Prostate gland (tissue), 2 donors: ENCODE measurements around the gene CUL7. TPM values are rescaled to one million over a fixed set of nuclear protein-coding genes. Genes with fewer than 3 reads are reported as not detected.
A peak's percentile ranks its signal among the peaks of the same experiment; 100 is the strongest.

Source experiments
- DNase-seq: peaks from one replicate; pipeline ENCODE4 v3.0.0-alpha.2; 2019; ENCODE audit warnings: low spot score
- H3K27ac ChIP-seq, 2 donors: fragments of 200-600 bp; sonication (generic); 2 replicates each; pipeline ENCODE4 v1.5.1; 2017 to 2019
- H3K27me3 ChIP-seq: fragments of 200-600 bp; sonication (generic); replicated peaks from 2 replicates; pipeline ENCODE4 v1.5.1; 2019; ENCODE audit not compliant: insufficient read depth
- H3K36me3 ChIP-seq, 2 donors: fragments of 200-600 bp; sonication (generic); 1 replicate in 1 of 2; 2 replicates in 1 of 2; pipeline versions ENCODE4 v1.5.1 to v1.8.1; 2017 to 2019
- H3K4me1 ChIP-seq: fragments of 200-600 bp; sonication (generic); replicated peaks from 2 replicates; pipeline ENCODE4 v1.5.1; 2019
- H3K4me3 ChIP-seq, 2 donors: fragments of 200-600 bp; sonication (generic); 2 replicates each; pipeline ENCODE4 v1.5.1; 2017 to 2019
- H3K9me3 ChIP-seq: fragments of 200-600 bp; sonication (generic); 2 replicates; pipeline ENCODE4 v1.5.1; 2017
- CTCF ChIP-seq, 4 experiments: fragments of 200-600 bp in 2 of 4; fragments of 450-650 bp in 2 of 4; sonication (generic) in 2 of 4; IDR thresholded peaks; 1 replicate in 3 of 4; 2 replicates in 1 of 4; pipeline ENCODE4 v1.5.1; 2016 to 2019; ENCODE audit warnings: antibody characterized with exemption in 4 of 4, mild to moderate bottlenecking in 2 of 4, moderate library complexity in 2 of 4
- POLR2A ChIP-seq: fragments of 450-650 bp; IDR thresholded peaks from one replicate; pipeline ENCODE4 v1.6.1; 2016; ENCODE audit warnings: antibody characterized with exemption, mild to moderate bottlenecking
- POLR2AphosphoS5 ChIP-seq: sonication (generic); formaldehyde crosslinking; IDR thresholded peaks from one replicate; pipeline ENCODE4 v1.6.1; 2017; ENCODE audit warnings: antibody characterized with exemption
- WGBS: methylation state at CpG from one replicate; pipeline ENCODE4 v1.1.5; 2018; 5-methylcytosine and 5-hydroxymethylcytosine counted together
- intact Hi-C: fragments of 100-400 bp; cut with DNase I; formaldehyde crosslinking; loops from one replicate; pipeline ENCODE4 v1.14.2; 2022
- total RNA-seq, 2 donors: library from RNA; depleted of rRNA; stranded (reverse); fragments of >200 nt; gene quantifications; one replicate each; pipeline ENCODE4 v1.1.0, GENCODE V29; 2016

Gene CUL7
- total RNA-seq, 2 donors from 2014 or later = 18.6 to 30.4 TPM

GRCh38 chr6:43077333-43077809 is 23.7 kb upstream of the CUL7 start:
- H3K4me1 ChIP-seq = peaks cover 8% of the 10 kb centered on the region
- no peaks in the 10 kb centered on the region for H3K9me3 ChIP-seq
- no peak for TF ChIP-seq POLR2AphosphoS5
- TF ChIP-seq POLR2A = no peak
- TF ChIP-seq CTCF (IDR thresholded peaks at IDR 0.05) = no peak
- intact Hi-C loops = no loop called here
- 26% methylated on average over 8 of the region's 8 CpGs for WGBS
- peak overlapping the region; percentile 68 to 78 for H3K27ac ChIP-seq
- no peaks in the 10 kb centered on the region for H3K36me3 ChIP-seq
- H3K4me3 ChIP-seq = peak overlapping the region; percentile 73 to 79
- no peaks in the 10 kb centered on the region for H3K27me3 ChIP-seq
- DNase-seq = no peak

- H3K27ac ChIP-seq = peak overlapping the region; percentile 68 to 78
- no peak for DNase-seq
- H3K36me3 ChIP-seq = no peaks in the 10 kb centered on the region
- intact Hi-C loops = no loop called here
- H3K9me3 ChIP-seq = no peaks in the 10 kb centered on the region
- no peaks in the 10 kb centered on the region for H3K27me3 ChIP-seq
- WGBS = 1% methylated on average over 45 of the region's 72 CpGs
- peak overlapping the region; percentile 73 to 79 for H3K4me3 ChIP-seq
- TF ChIP-seq POLR2AphosphoS5 (no peak), POLR2A (no peak), CTCF (IDR thresholded peaks at IDR 0.05) (no peak)
- peaks cover 8% of the 10 kb centered on the region for H3K4me1 ChIP-seq
Observed at GRCh38 chr6:43076464-43077332, 23.0 kb upstream of the CUL7 start.

GRCh38 chr6:43075670-43076463 is 22.2 kb upstream of the CUL7 start, which contains the start of gene PTK7:
Gene PTK7, plus strand, starts transcription at chr6:43076314. Its CDS starts 175 bp downstream, at chr6:43076489.
- Histone ChIP-seq H3K27ac (peak within 1 kb of the TSS; percentile 68 to 78), H3K27me3 (no peaks in the 10 kb centered on the region), H3K9me3 (no peaks in the 10 kb centered on the region), H3K36me3 (no peaks in the 10 kb centered on the region), H3K4me1 (peaks cover 8% of the 10 kb centered on the region), H3K4me3 (peak within 1 kb of the TSS; percentile 73 to 79)
- 4% methylated on average over 38 of the region's 60 CpGs for WGBS
- TF ChIP-seq CTCF (IDR thresholded peaks at IDR 0.05) (no peak), POLR2A (peak; percentile 30), POLR2AphosphoS5 (peak; percentile 14)
- intact Hi-C loops = no loop called here
- DNase-seq = peak; percentile 70

- Histone ChIP-seq H3K27ac (peak overlapping the region; percentile 49 to 78), H3K4me3 (no peak overlapping the region), H3K4me1 (peaks cover 8% of the 10 kb centered on the region), H3K27me3 (no peaks in the 10 kb centered on the region), H3K9me3 (no peaks in the 10 kb centered on the region), H3K36me3 (no peaks in the 10 kb centered on the region)
- no peak for DNase-seq
- intact Hi-C loops = no loop called here
- no peak for TF ChIP-seq CTCF (IDR thresholded peaks at IDR 0.05)
- 54% methylated on average over 6 of the region's 6 CpGs for WGBS
Observed at GRCh38 chr6:43074847-43075669, 21.4 kb upstream of the CUL7 start.
